GM21390 (cell line): ENCODE data around the gene TMEM203.

ENCODE experiments used
- ATAC-seq: cut with Tn5 transposase; IDR thresholded peaks from one replicate; pipeline ENCODE4 v1.9.1; 2021; ENCODE audit not compliant: unreplicated experiment

Gene TMEM203

DNA sequence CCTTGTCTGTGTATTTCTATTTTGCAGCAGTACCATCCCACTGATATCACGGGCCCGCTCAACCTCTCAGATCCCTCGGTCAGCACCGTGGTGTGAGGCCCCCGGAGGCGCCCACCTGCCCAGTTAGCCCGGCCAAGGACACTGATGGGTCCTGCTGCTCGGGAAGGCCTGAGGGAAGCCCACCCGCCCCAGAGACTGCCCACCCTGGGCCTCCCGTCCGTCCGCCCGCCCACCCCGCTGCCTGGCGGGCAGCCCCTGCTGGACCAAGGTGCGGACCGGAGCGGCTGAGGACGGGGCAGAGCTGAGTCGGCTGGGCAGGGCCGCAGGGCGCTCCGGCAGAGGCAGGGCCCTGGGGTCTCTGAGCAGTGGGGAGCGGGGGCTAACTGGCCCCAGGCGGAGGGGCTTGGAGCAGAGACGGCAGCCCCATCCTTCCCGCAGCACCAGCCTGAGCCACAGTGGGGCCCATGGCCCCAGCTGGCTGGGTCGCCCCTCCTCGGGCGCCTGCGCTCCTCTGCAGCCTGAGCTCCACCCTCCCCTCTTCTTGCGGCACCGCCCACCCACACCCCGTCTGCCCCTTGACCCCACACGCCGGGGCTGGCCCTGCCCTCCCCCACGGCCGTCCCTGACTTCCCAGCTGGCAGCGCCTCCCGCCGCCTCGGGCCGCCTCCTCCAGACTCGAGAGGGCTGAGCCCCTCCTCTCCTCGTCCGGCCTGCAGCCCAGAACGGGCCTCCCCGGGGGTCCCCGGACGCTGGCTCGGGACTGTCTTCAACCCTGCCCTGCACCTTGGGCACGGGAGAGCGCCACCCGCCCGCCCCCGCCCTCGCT is 37.5 kb downstream of the TMEM203 start:
- no peak for ATAC-seq

DNA sequence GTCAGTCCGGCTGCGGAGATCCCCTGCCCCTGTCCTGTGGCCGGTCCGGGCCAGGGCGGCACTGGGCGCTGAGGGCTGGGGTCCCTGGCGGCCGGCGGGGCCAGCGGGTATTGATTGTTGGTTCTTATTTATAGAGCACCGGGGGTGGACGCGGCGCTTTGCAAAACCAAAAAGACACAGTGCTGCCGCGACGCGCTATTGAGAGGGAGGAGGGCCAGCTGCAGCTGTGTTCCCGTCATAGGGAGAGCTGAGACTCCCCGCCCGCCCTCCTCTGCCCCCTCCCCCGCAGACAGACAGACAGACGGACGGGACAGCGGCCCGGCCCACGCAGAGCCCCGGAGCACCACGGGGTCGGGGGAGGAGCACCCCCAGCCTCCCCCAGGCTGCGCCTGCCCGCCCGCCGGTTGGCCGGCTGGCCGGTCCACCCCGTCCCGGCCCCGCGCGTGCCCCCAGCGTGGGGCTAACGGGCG is 38.1 kb downstream of the TMEM203 start:
- no peak for ATAC-seq

DNA sequence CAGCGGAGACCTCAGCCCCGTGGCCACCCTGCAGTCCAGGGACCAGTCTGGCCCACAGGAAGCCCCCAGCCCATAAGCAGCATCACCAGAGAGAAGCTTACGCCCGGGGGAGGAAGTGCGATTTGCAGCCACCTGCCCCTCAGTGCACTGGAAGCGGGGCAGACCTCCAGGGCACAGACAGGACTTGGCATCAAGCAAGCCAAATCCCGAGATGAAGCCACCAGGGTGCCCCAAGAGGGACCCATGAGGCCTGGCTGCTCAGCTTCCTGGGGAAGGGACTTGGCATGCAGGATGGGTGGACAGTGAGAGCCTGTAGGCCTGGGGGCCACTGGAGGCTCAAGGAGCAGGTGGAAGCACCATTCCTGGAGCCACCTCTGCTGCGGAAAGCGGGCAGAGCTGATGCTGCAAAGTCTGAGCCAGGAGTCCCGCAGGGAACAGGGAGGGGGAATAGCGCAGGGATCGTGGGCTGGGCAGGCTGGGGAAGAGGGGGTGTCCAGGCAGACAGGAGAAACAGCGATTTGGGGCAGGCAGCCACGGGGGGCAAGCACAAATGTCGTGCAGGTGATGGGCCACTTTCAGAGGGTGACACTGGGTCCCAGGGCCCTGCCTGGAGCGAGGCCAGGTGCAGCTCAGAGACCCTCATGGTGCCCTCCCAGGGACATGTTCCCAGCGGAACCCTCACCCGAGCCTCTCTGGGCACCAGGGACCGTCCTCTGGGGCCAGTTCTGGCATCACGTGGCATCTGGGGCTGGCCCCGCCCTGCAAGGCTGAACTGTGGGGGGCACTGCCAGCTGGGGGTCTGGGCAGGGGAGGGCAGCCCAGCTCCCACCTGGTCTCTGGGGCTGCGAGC is 38.8 kb downstream of the TMEM203 start:
- no peak for ATAC-seq

DNA sequence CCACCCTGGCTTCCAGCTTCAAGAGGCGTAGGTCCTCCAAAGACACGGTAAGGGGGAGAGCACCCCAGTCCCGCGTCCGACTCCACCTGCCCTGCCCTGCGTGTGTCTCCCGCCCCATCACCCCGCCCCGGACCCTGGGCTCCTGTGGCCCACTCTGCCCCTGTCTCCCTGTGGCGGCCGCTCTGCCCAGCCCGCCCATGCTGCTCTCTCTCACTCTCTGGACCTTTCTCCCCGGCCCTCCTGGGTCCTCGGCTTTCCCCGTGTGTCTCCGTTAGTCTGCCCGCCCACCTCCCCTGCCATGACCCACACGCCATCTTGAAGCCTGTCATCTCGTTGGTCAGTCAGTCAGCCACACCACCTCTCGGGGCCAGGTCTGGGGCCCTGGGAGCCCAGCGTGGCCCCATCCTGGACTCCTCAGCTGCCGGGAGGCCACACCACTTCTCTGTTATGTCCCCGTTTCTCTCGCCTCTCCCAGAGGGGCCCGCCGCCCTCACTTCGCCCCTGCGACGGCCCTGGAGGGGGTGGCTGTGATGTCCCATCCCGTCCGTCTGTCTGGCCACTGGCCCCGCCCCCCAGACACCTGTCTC is 40.1 kb downstream of the TMEM203 start:
- no peak for ATAC-seq

DNA sequence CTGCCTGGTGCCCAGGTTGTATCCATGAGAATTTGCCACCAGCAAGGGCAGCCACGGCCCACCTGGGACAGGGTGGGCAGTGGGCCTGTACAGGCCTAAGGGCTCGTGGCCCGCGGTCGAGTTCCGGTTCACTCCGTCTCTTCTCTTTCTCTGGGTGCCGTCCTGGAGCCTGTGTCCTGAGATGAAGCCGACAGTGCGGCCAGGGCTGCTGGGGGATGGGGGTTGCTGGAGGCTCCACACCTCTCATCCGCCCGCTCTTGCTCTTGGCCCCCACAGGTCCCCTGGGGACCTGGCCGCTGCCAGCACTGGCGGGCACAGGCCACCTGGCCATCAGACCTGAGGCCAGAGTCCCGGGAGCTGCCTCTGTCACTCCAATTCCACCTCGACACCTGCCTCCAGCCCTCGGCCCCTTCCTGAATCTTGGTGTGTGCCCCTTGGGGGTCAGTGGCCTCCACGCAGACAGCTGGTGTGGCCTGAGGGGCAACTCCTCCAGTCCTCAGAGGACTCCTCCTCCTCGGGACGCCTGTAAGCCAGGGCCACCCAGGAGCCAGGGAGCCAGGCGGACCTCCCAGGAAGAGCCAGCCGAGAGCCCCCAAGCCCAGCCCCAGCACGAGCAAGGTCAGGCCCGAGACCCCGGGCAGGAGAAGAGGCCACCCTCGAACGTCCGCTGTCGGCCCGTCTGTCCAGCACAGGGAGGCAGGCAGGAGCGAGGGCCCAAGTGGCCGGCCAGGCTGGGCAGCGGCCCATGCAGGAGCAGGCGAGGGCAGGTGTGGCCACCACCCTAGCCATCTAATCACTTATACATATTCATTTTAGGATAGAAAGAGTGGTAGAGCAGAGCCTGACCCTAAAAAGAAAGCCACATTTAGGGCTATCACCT is 40.8 kb downstream of the TMEM203 start:
- no peak for ATAC-seq

DNA sequence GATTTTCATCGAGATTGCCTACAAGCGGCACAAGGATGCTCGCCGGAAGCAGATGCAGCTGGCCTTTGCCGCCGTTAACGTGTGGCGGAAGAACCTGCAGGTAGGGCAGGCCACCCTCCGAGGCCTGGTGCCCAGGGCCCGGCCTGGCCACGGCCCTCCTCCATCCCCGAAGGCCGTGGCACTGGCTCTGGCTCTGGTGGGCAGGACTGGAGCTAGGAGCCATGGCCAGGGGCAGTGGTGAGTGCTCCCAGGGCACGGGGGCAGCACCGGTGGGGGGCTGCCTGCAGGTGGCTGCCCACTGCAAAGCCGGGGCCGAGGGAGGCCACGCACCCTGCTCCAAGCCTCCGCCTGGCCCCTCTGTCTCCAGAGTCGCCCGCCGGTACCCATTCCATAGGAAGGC is 41.6 kb downstream of the TMEM203 start:
- no peak for ATAC-seq

DNA sequence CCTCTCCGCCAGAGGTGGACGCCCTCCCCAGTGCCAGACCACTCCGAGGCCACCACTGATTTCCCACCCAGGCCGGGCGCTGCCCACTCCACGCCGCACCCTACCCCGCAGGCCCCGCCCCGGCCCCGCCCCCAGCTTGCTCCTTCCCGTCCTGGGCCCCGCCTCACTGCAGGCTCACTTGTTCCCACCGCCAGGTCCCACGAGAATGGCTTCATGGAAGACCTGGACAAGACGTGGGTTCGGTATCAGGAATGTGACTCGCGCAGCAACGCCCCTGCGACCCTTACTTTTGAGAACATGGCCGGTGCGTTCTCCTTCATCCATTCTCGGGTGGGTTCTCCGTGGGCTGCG is 42.1 kb downstream of the TMEM203 start:
- no peak for ATAC-seq

DNA sequence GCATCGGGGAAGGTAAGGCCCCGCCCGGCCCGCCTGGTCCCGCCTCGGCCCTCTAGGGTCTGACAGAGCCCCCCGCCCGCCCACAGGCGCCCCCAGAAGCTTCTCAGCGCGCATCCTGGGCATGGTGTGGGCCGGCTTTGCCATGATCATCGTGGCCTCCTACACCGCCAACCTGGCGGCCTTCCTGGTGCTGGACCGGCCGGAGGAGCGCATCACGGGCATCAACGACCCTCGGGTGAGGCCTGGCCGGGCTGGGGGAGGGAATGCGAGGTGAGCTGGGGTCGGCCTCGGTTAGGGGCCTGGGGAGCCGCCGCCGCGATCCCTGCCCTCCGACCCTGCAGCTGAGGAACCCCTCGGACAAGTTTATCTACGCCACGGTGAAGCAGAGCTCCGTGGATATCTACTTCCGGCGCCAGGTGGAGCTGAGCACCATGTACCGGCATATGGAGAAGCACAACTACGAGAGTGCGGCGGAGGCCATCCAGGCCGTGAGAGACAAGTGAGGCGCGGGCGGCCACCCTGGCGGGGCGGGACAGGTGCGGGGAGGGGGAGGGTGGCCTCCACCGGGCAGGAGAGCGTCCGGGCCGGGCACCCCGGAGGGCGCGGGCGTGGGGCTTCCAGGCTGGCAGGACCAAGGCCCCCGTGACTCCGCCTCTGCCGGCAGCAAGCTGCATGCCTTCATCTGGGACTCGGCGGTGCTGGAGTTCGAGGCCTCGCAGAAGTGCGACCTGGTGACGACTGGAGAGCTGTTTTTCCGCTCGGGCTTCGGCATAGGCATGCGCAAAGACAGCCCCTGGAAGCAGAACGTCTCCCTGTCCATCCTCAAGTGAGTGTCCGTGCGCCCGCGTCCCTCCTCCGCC is 42.7 kb downstream of the TMEM203 start:
- no peak for ATAC-seq

DNA sequence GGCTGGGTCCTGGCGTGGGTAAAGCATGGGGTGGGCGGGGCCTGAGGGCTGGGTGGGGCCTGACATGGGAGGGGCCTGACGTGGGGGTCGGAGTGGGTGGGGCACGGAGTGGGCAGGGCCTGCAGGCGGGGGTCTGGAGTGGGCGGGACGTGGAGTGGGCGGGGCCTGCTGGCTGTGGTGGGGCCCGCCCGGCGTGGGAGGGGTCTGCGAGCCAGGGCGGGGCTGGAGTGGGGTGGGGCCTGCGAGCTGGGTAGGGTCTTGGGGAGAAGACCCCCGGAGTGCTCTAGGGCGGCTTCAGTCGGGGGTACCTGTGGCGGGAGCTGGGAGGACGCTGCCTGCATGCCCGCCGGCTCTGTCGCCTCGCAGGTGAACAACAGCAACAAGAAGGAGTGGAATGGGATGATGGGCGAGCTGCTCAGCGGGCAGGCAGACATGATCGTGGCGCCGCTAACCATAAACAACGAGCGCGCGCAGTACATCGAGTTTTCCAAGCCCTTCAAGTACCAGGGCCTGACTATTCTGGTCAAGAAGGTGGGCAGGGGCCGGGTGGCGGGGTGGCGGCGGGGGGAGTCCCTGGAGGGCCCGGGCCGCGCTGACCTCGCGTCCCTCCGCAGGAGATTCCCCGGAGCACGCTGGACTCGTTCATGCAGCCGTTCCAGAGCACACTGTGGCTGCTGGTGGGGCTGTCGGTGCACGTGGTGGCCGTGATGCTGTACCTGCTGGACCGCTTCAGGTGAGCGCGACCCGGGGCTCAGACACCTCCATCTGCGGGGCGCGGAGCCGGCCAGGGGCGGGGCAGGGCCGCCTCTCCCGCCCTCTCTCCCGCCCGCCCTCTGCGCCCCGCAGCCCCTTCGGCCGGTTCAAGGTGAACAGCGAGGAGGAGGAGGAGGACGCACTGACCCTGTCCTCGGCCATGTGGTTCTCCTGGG is 43.6 kb downstream of the TMEM203 start:
- no peak for ATAC-seq

DNA sequence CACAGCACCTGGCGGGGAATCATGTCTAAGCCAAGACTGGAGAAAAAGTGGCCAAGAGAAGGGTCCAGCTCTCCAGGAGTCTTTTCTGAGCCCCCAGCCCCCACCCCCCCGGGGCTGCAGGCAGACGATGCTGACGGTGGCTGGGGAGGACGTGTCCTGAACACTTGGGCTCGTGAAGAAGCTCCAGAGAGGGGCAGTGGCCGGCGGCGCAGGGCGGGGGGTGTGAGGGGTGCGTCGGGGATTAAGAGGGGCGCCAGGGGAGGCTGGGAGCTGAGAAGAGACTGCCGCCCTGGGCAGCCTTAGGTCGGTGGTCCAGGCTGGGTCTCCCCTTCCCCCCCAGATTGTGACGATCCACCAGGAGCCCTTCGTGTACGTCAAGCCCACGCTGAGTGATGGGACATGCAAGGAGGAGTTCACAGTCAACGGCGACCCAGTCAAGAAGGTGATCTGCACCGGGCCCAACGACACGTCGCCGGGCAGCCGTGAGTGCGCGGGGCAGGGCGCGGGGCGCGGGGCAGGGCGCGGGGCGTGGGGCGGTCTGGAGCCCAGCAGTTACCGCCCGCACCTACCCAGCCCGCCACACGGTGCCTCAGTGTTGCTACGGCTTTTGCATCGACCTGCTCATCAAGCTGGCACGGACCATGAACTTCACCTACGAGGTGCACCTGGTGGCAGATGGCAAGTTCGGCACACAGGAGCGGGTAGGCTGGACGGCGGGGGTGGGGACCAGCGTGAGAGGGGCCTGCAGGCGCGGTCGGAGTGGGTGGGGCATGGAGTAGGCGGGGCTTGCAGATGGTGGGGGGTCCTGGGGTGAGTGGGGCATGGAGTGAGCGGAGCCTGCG is 44.5 kb downstream of the TMEM203 start:
- no peak for ATAC-seq

DNA sequence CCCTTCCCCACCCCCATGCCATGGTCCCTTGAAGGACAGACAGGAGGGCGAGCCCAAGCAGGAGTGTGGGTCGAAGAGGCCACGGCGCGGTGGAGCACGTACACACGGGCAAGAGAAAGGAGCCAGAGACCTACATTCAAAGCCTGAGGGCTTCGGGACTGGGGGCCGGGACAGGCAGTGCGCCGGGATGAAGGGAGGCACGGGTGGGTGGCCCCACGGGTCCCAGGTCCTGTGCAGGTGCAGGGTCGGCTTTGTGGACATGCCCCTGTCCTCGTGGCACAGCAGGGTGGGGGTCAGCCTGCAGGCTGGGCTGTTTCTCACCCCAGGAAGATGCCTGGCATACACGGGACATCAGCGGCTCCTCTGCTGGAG is 45.4 kb downstream of the TMEM203 start:
- no peak for ATAC-seq

DNA sequence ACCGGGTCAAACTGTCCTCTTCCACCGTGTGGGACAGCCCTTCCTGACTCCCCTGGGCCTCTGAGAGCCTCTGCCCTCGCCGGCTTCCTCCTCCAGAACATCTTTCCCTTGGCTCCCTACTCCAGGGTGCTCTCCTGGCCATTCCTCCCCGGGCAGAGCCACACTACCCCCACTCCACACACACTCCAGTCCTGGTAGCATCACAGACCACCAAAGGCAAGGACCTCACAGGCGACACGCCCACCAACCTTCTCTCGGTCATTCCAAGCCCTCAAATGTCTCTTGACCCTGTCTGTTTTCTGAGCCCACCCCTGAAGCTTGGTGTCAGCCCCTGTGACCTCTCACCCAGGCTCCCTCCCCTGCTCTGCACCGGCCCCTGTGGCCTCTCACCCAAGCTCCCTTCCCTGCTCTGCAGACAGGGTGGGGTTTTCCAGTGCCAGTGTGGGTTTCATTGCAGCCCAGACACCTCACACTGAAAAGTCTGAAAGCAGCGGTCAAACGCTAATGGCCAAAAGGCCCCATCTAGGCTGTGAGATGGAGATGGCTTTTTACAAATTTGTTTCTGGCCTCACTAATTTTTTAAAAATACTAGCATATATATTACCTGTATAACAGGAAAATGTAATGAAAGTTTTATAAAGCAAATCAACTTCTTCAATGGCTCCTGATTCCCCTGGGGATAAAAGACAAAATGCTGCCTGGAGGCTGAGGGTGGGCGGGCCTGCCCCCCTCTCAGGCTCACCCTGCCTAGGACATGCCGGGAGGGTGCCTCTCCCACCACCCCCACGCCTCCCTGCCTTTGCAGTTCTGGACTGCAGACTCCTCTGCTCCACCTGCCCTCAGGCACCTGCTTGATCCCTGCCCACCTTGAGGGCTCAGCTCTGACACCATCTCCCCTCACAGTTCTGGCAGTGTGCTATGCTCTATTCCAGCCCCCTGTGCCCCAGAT is 46.1 kb downstream of the TMEM203 start:
- no peak for ATAC-seq

DNA sequence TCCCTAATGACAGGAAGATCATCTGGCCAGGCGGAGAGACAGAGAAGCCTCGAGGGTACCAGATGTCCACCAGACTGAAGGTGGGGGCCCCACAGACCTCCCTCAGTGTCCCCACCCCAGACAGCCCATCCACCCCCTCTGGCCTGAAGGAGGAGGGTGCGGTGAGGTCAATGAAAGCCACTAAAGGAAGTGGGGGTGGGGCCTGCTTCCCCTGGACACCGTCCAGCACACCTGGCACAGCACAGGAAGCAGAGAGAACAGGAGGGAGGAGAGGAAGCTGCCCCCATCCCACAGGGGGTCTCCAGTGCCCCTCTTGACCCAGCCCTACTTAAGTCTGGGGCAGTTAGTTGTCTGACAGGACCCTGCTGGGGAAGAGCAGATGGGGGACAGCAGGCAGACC is 46.8 kb downstream of the TMEM203 start:
- ATAC-seq: no peak

DNA sequence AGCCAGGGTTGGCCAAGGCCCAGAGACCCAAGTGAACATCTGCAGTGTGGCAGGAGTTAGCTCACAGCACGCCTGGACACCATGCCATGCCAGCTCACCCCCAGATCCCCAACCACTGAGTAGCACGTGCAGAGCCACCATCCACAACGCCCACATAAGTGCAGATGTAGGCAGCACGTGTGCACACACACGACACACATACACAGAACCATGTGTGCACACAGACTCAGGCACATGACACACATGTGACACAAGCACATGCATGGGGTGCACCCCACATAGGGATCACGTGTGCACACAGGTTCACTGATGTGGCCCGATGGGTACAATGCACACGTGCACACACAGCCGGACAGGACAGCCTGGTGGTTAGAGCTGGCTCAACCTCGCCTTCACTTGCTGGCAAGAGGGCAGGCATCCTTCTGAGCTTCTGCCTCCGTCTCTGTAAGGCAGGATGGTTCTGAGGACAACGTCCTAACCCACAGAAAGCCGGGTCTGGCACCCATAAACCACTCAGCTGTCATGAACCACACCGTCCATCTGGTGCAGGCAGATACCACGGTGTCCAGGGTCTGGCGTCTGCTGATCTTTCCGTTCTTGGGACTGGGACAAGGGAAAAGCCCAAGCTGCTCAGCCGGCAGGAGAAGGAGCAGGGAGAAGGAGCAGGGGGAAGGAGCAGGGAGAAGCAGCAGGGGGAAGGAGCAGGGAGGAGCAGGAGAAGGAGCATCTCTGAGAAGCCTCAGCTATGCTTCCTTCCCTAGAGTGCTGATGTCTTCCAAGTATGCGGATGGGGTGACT is 47.6 kb downstream of the TMEM203 start:
- no peak for ATAC-seq

DNA sequence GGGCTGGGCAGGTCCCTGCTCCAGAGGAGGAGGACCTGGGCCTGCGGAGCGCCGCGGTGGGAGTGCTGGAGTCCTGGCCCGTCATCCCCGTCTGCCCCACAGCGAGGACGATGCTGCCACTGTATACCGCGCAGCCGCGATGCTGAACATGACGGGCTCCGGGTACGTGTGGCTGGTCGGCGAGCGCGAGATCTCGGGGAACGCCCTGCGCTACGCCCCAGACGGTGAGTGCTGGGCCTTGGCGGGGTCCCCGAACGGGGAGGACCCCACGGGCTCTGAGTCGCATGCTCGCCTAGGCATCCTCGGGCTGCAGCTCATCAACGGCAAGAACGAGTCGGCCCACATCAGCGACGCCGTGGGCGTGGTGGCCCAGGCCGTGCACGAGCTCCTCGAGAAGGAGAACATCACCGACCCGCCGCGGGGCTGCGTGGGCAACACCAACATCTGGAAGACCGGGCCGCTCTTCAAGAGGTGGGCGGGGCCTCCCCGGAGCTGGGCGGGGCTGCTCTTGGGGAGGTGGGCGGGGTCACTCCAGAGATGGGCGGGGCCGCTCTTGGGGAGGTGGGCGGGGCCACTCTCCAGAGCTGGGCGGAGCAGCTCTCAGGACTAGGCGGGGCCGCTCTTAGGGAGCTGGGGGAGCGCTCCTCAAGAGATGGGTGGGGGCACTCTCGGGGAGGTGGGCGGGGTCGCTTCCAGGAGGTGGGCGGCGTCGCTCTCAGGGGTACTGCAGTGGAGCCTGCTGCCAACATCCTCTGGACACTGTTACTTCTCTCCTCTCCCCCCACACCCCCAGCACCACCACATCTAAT is 48.7 kb downstream of the TMEM203 start:
- no peak for ATAC-seq
